Measurements from ENCODE around the gene ENC1.
A peak's percentile ranks its signal among the peaks of the same experiment; 100 is the strongest.

ENC1 gene

GRCh38 chr5:74657165-74657564, 16.6 kb upstream of the ENC1 start:
- no peak for DNase-seq (ENCODE audit: low spot score)

DNA sequence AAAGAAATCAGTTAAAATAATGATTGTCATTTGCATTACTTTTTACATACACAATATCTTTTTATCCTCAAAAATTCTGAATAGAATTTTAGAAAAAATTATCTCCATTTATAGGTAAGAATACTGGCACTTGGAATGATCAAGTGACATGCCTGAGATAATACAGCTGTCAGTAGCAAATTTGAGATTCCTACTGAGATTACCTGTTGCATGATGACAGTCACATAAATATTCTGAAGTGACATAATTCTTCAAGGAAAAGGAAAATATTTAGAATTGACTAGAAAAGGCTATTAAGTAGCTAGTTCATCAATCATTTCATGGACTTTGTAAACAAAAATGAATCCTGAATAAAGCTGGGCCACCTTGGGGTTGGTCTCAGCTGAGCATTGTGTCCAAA, 15.2 kb upstream of the ENC1 start:
- no peak for DNase-seq (ENCODE audit: low spot score)

GRCh38 chr5:74655206-74655605, 14.7 kb upstream of the ENC1 start:
- no peak for DNase-seq (ENCODE audit: low spot score)

DNA sequence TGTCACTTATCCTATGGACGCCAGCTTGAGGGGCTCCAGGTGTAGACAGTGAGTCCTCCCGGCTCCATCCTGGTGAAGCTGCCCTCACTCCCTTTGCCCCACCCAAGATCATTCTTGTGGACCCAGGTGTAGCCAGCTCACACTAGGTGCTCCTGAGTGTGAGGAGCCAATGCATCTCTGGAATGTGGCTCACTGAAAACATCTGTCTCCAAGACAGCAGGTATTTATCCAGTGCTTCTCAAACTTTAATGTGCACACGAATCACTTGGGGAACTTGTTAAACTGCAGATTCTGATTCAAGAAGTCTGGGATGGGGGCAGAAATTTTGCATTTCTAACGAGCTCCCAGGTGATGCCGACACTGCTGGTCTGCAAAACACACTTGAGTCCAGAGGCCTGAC, 13.5 kb upstream of the ENC1 start:
- DNase-seq (ENCODE audit: low spot score) = no peak

DNA sequence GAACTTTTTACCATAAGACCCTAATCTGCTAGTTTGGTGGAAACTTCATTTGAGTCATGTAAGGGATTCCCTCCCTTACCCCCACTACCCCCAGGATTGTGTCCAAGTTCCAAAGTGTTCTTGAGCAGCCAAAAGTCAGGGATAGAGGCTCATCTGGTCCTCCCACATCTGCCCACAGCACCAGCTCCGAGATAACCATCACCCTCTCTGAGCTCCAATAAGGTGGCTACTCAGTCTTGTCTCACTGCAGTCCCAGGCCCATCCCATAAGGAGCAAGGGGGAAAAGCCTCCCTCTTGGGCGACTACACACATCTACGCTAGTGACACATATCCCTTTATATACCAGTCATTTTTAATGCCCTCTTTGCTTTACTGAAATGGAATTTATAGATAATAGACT, 12.0 kb upstream of the ENC1 start:
- DNase-seq (ENCODE audit: low spot score) = no peak

GRCh38 chr5:74651710-74652109, 11.2 kb upstream of the ENC1 start:
- no peak for DNase-seq (ENCODE audit: low spot score)

DNA sequence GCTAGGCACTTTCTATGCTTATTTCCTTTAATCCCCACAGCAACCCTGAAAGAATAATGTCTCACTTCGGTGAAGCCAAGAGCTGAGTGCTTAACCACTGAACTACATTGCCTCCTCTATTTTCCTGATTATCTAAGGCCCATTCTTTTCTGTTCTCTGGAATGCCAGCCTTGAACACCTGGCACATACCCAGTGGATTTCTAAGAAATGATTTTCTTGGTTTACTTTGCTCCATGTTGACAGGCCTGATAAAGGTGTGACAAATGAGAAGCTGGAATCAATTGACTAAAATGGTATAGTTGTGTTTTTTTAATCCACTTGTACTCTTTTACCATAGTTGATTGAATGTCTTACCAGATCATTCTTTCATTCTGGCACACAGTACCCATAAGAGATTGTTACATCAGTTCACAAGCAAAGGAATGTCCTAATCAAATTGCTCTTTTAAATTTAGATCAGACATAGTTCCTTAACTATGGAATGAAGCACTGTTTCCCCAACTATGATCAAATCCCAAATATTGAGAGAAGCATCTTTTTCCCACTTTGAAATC, 9.0 kb upstream of the ENC1 start:
- no peak for DNase-seq (ENCODE audit: low spot score)

GRCh38 chr5:74648835-74649293, 8.3 kb upstream of the ENC1 start:
- DNase-seq (ENCODE audit: low spot score) = peak; percentile 47

- DNase-seq (ENCODE audit: low spot score) = no peak
Observed at GRCh38 chr5:74647096-74647495, 6.6 kb upstream of the ENC1 start.

DNA sequence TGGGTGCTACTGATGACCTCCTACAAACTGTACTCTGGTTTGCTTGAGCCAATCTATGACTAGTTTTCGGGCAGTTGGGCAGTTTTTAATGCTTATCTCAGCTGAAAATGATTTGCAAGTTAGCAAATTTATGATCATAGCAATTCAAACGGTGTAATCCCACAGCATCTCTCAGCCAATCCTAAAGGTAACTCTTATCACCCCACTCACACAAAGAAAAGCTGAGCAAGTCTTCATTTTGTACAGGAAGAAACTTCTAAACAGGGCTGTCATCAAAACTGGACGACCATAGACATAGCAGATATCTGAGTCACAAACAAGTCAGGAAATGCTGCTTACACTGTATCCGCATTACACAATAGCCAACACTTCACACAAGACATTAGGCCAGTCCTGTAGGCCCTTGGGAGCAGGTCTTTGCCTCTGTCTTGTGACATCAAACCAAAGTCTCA, 2.6 kb upstream of the ENC1 start:
- no peak for DNase-seq (ENCODE audit: low spot score)

GRCh38 chr5:74642543-74642863, 2.0 kb upstream of the ENC1 start:
- DNase-seq (ENCODE audit: low spot score) = no peak

DNA sequence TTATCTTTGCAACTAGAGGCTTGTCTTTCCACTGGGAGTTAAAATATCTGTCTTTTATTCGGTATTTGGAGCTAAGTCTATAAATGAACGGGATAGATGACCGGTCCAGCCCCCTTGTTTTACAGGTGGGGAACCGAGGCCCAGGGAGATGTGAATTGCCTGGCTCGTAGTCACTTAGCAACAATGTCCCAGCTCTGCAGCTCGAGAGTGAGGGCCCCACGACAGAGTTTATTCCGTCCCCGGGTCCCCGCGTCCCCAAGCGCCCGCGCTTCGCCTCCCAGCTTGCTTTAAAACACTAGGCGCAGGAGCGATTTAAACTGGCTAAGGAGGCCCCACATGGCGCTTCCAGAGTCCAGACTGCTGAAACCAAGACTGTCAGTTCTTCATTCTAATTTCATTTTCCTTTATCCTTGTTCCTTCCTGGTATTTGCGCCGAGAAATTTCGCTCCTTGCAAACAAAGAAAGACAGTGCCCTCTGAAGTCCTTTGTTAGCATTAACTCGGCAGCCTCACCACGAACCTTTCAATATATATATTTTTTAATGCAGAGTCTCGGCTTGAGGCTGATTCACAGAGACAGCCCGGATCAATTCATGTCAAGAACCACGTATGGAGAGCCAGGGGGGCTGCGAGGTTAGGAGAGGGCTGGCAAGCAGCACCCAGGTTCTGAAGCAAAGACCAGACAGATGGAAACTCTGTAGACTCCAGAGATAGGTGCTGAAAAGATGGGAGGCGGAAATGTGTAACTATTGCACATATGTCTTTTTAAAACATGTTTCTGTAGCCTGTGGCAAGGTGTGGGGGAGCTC, 1.4 kb upstream of the ENC1 start:
- no peak for DNase-seq (ENCODE audit: low spot score)

GRCh38 chr5:74640954-74641734, 616 bp upstream of the ENC1 start:
- DNase-seq (ENCODE audit: low spot score) = peak; percentile 33

- no peak for DNase-seq (ENCODE audit: low spot score)
Observed at GRCh38 chr5:74639807-74640449, 600 bp downstream of the ENC1 start.

- no peak for DNase-seq (ENCODE audit: low spot score)
Observed at GRCh38 chr5:74638970-74639806, 1.3 kb downstream of the ENC1 start.

DNA sequence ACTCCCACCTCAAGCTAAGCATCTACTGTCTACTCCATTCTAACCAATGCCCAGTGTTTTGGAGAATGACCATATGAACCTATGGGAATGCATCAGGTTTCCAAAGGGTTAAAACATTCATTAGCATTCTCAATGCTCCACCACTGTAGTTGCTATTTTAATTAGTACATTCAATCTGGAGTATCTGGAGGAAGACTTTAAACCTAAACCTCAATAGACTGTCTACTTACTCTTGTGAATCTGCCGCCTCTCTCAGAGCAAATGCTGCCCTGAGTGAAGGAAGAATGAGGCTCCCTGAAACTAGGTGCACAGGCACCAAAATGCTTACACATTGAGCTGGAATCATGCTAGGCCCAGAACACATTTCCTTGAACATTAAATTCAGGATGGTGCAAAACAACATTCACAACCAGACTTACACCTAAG, 2.0 kb downstream of the ENC1 start:
- no peak for DNase-seq (ENCODE audit: low spot score)

DNA sequence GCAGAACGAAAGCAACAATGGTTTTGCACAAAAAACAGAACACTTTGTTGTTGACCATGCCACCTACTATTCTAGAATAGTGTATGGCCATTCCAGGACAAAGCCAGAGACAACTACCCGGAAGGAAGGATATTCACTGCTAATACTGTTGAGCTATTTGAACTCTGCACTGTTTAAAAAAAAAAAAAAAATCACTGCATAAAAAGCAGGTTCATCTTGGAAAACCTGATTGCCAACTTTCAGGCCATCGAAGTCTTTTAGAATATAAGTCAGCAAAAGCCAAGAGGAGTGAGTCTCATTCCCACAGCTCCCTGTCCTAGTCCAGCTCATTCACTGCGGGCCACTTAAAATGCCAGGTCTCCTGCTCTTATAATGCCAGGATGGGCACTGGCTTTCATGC, 4.0 kb downstream of the ENC1 start:
- DNase-seq (ENCODE audit: low spot score) = no peak

- DNase-seq (ENCODE audit: low spot score) = no peak
Observed at GRCh38 chr5:74636149-74636548, 4.4 kb downstream of the ENC1 start.

- DNase-seq (ENCODE audit: low spot score) = no peak
Observed at GRCh38 chr5:74634611-74635286, 5.8 kb downstream of the ENC1 start.

- no peak for DNase-seq (ENCODE audit: low spot score)
Observed at GRCh38 chr5:74633695-74634094, 6.8 kb downstream of the ENC1 start.

DNA sequence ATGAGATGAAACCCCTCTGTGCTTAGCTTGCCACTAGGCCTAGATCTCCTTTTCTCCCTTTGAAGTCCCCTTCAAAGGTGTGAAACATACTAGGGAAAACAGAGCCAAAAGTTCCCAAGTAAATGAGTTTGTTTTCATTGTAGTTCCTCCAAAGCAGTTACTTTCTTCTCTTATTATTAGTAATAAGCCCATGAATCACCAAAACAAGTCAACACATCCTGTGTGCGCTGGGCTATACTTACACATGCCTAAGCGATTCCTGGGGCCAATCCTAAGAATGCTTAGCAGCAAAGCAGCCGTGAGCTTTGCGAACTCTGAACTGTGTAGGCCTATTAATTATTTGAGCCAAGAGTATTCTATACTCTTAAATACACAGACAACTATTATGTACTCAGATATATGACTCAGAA, 7.6 kb downstream of the ENC1 start:
- DNase-seq (ENCODE audit: low spot score) = no peak
